ENCODE measurements around the gene RHOF. TPM values are rescaled to one million over a fixed set of nuclear protein-coding genes. Genes with fewer than 3 reads are reported as not detected.

RHOF gene
- total and polyA plus RNA-seq, 9 donors = 3.7 to 37.3 (median 15.8) TPM

- TF ChIP-seq CTCF (IDR thresholded peaks at IDR 0.05) = no peak
- no peak for TF ChIP-seq POLR2A (IDR thresholded peaks at IDR 0.05)
- no peak for TF ChIP-seq EP300 (IDR thresholded peaks at IDR 0.05)
- Histone ChIP-seq H3K9me3 (no peaks in the 10 kb centered on the region), H3K27ac (no peak overlapping the region), H3K4me1 (ENCODE audit: insufficient read depth) (peaks cover 13% of the 10 kb centered on the region), H3K4me3 (no peak overlapping the region), H3K27me3 (no peaks in the 10 kb centered on the region), H3K36me3 (no peaks in the 10 kb centered on the region)
- intact Hi-C loops (cut with DNase I) = no loop called here
- WGBS, 3 donors = 100% methylated on average over 1 of the region's 1 CpG
- DNase-seq = no peak
Observed at GRCh38 chr12:121751034-121751433, 42.5 kb downstream of the RHOF start.

DNA sequence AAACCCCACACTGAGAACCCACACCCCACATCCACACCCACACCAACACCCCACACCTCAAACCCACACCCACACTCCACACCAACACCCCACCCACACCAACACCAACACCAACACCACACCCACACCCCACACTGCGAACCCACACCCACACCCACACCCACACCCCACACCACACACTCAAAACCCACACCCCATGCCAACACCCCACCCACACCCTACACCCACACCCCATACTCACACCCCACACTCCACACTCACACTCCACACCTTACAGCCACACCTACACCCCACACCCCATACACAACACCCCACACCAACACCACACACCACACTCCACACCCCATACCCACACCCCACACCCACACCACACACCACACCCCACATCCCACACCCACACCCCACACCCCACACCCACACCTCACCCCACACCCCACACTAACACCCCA, 43.0 kb downstream of the RHOF start:
- no peaks in the 10 kb centered on the region for H3K36me3 ChIP-seq
- H3K27ac ChIP-seq = no peak overlapping the region
- WGBS, 3 donors = 0 to 52% (median 36%) methylated on average over 1 of the region's 1 CpG
- TF ChIP-seq EP300 (IDR thresholded peaks at IDR 0.05) (no peak), CTCF (IDR thresholded peaks at IDR 0.05) (no peak), POLR2A (IDR thresholded peaks at IDR 0.05) (no peak)
- H3K9me3 ChIP-seq = no peaks in the 10 kb centered on the region
- H3K27me3 ChIP-seq = no peaks in the 10 kb centered on the region
- no peak overlapping the region for H3K4me3 ChIP-seq
- intact Hi-C loops (cut with DNase I) = no loop called here
- H3K4me1 ChIP-seq (ENCODE audit: insufficient read depth) = peaks cover 13% of the 10 kb centered on the region
- DNase-seq = no peak

DNA sequence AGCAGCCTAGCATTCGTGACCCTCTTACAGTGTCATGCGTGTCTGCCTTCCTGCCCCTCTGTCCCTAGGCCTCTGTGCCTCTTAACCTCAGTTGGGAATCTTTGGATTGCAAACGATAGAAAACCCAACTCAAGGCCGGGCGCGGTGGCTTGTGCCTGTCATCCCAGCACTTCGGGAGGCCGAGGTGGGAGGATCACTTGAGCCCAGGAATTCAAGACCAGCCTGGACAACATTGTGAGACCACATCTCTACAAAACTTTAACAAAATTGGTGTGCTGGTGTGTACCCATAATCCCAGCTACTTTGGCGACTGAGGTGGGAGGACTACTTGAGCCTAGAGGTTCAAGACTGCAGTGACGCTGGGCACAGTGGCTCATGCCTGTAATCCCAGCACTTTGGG, 44.2 kb downstream of the RHOF start:
- H3K36me3 ChIP-seq = no peaks in the 10 kb centered on the region
- no peak for TF ChIP-seq CTCF (IDR thresholded peaks at IDR 0.05)
- TF ChIP-seq POLR2A (IDR thresholded peaks at IDR 0.05) = no peak
- TF ChIP-seq EP300 (IDR thresholded peaks at IDR 0.05) = no peak
- WGBS, 3 donors = 44 to 50% (median 45%) methylated on average over 10 of the region's 10 CpGs
- H3K9me3 ChIP-seq = no peaks in the 10 kb centered on the region
- H3K27me3 ChIP-seq = no peaks in the 10 kb centered on the region
- intact Hi-C loops (cut with DNase I) = no loop called here
- DNase-seq = no peak
- H3K27ac ChIP-seq = no peak overlapping the region
- H3K4me1 ChIP-seq (ENCODE audit: insufficient read depth) = peaks cover 13% of the 10 kb centered on the region
- no peak overlapping the region for H3K4me3 ChIP-seq

DNA sequence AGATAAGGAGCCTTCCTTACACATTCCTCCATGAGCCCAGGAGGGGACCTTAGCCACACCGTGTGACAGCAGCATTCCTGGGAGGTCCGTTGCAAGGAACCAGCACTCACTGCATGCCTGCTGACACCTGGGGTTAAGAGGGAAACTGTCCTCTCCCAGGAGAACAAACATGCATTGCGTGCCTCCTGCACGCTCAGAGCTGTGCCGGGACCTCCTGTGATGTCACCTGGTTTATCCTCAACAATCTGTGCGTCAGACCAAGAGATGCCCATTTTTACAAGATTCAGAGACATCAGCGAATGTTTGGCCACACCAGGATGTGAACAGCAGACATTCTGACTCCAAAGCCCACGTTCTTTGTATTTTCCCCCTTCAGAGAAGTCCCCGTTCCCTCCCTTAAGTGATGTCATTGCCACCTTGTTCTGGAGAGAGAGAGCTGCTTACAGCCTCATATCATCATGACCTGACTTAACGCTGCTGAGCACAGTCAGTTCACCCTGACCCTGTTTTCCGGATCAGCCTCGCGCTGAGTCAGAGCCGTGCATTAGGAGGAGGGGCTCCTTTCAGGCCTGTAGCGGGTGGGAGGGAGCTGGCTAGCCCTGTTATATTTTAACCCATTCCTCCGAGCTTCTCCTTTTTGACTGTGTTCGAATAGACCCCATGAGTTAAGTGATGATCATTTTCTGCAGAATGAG, 44.8 kb downstream of the RHOF start:
- peak; percentile 71 to 85 (median 77) for DNase-seq
- Histone ChIP-seq H3K9me3 (no peaks in the 10 kb centered on the region), H3K4me1 (ENCODE audit: insufficient read depth) (peaks cover 13% of the 10 kb centered on the region), H3K4me3 (no peak overlapping the region), H3K27me3 (no peaks in the 10 kb centered on the region), H3K36me3 (no peaks in the 10 kb centered on the region), H3K27ac (peak overlapping the region in 1 of 2 donors; percentile 38)
- intact Hi-C loops (cut with DNase I) = no loop called here
- WGBS, 3 donors = 7 to 13% (median 11%) methylated on average over 17 of the region's 17 CpGs
- TF ChIP-seq CTCF (IDR thresholded peaks at IDR 0.05) (peak in 1 of 3 donors; percentile 10), POLR2A (IDR thresholded peaks at IDR 0.05) (no peak)
